PC-9 (cell line): ENCODE measurements around the gene MET.

Experiments
- CTCF ChIP-seq: fragments of 200-600 bp; sonication (generic); conservative IDR thresholded peaks from 2 replicates; pipeline ENCODE4 v1.6.1; 2017; ENCODE audit warnings: mixed run types, antibody characterized with exemption, mild to moderate bottlenecking, moderate library complexity
- EZH2 ChIP-seq: fragments of 200-600 bp; sonication (generic); IDR thresholded peaks from 2 replicates; pipeline ENCODE4 v1.8.0; 2017; ENCODE audit warnings: antibody characterized with exemption, low read depth

- TF ChIP-seq CTCF (no peak), EZH2 (no peak)
These were observed 104.0 kb downstream of the MET start for GRCh38 chr7:116776046-116776445.
